ENCODE results near the gene ADORA2A. TPM values are rescaled to one million over a fixed set of nuclear protein-coding genes. Genes with fewer than 3 reads are reported as not detected.

ADORA2A gene
- total RNA-seq, 4 donors from 2014 or later: 2.6 to 4.2 (median 3.5) TPM

- Histone ChIP-seq H3K4me3 (peak overlapping the region in 1 of 4 donors; percentile 60), H3K9me3 (no peaks in the 10 kb centered on the region), H3K27me3 (peaks cover 0 to 17% of the 10 kb centered on the region in 2 donors), H3K4me1 (peaks cover 0 to 35% (median 22%) of the 10 kb centered on the region in 4 donors), H3K27ac (no peak overlapping the region), H3K36me3 (no peaks in the 10 kb centered on the region)
- no peak for DNase-seq (ENCODE audit: low spot score in 2 of 2)
- TF ChIP-seq CTCF (IDR thresholded peaks at IDR 0.05): no peak
- no peak for TF ChIP-seq EP300 (IDR thresholded peaks at IDR 0.05)
- no peak for TF ChIP-seq POLR2A (IDR thresholded peaks at IDR 0.05)
- WGBS, 2 donors: 78 to 80% methylated on average over 20 to 30 of the region's 32 CpGs
Observed at GRCh38 chr22:24424901-24425775, 2.3 kb upstream of the ADORA2A start.

- peaks cover 0 to 17% of the 10 kb centered on the region in 2 donors for H3K27me3 ChIP-seq
- DNase-seq (ENCODE audit: low spot score in 2 of 2): no peak
- peaks cover 0 to 35% (median 17%) of the 10 kb centered on the region in 4 donors for H3K4me1 ChIP-seq
- no peaks in the 10 kb centered on the region for H3K9me3 ChIP-seq
- peak overlapping the region in 1 of 4 donors; percentile 84 for H3K27ac ChIP-seq
- H3K4me3 ChIP-seq: no peak overlapping the region
- TF ChIP-seq EP300 (IDR thresholded peaks at IDR 0.05) (no peak), POLR2A (IDR thresholded peaks at IDR 0.05) (no peak), CTCF (IDR thresholded peaks at IDR 0.05) (no peak)
- no peaks in the 10 kb centered on the region for H3K36me3 ChIP-seq
- WGBS, 2 donors: 85% methylated on average over 4 of the region's 4 CpGs
Observed at GRCh38 chr22:24426436-24426835, 963 bp upstream of the ADORA2A start.

- Histone ChIP-seq H3K36me3 (no peaks in the 10 kb centered on the region), H3K9me3 (no peaks in the 10 kb centered on the region), H3K4me3 (peak overlapping the region in 1 of 4 donors; percentile 18), H3K4me1 (peaks cover 0 to 35% (median 20%) of the 10 kb centered on the region in 4 donors), H3K27me3 (peaks cover 0 to 17% of the 10 kb centered on the region in 2 donors), H3K27ac (peak overlapping the region in 1 of 4 donors; percentile 84)
- WGBS, 2 donors: 85 to 91% methylated on average over 16 to 18 of the region's 19 CpGs
- DNase-seq (ENCODE audit: low spot score in 2 of 2): no peak
- TF ChIP-seq EP300 (IDR thresholded peaks at IDR 0.05) (no peak), POLR2A (IDR thresholded peaks at IDR 0.05) (no peak), CTCF (IDR thresholded peaks at IDR 0.05) (no peak)
Observed at GRCh38 chr22:24426851-24427499, 424 bp upstream of the ADORA2A start.

- Histone ChIP-seq H3K36me3 (no peaks in the 10 kb centered on the region), H3K9me3 (no peaks in the 10 kb centered on the region), H3K4me3 (no peak overlapping the region), H3K27ac (peak overlapping the region in 1 of 4 donors; percentile 61), H3K4me1 (peaks cover 0 to 52% (median 35%) of the 10 kb centered on the region in 4 donors), H3K27me3 (peaks cover 0 to 15% of the 10 kb centered on the region in 2 donors)
- TF ChIP-seq POLR2A (IDR thresholded peaks at IDR 0.05): no peak
- TF ChIP-seq CTCF (IDR thresholded peaks at IDR 0.05): no peak
- no peak for TF ChIP-seq EP300 (IDR thresholded peaks at IDR 0.05)
- DNase-seq (ENCODE audit: low spot score in 2 of 2): no peak
- 70 to 72% methylated on average over 11 of the region's 11 CpGs for WGBS, 2 donors
Observed at GRCh38 chr22:24428751-24429410, 1.5 kb downstream of the ADORA2A start.
